ENCODE data around the gene PAPPA2. TPM values are rescaled to one million over a fixed set of nuclear protein-coding genes. Genes with fewer than 3 reads are reported as not detected.

Gene PAPPA2
- total and polyA plus RNA-seq, 9 of the 15 experiments (the other 6 are each of a cell fraction or from before 2014, with no cell fraction given) = 0.01 to 0.15 (median 0.05) TPM; not detected in 2

- DNase-seq (ENCODE audit: extremely low read depth in 1 of 4, low spot score in 3 of 4) (no peak), ATAC-seq (no peak), FAIRE-seq (no peak)
- Histone ChIP-seq H3K4me1 (replicated peaks in 1 of 2; ENCODE audit: control insufficient read depth in 2 of 2, insufficient read depth in 2 of 2, low read length in 2 of 2) (no peaks in the 10 kb centered on the region), H3K4me3 (no peak overlapping the region), H3K36me3 (ENCODE audit: control insufficient read depth, insufficient read depth, low read length) (no peaks in the 10 kb centered on the region), H3K79me2 (ENCODE audit: control insufficient read depth, insufficient read depth, low read length) (no peaks in the 10 kb centered on the region), H3K27ac (ENCODE audit: extremely low read depth, low read depth, low read length) (no peak overlapping the region), H3K9ac (ENCODE audit: insufficient read depth in 1 of 2, low read depth in 2 of 2, low read length in 2 of 2) (no peak overlapping the region), H3K27me3 (ENCODE audit: control insufficient read depth in 2 of 2, insufficient read depth in 2 of 2, low read length in 2 of 2) (peaks cover 5% of the 10 kb centered on the region in 2 experiments; a peak in 4 of 5 replicates), H3K9me3 (replicated peaks; ENCODE audit: control insufficient read depth, insufficient read depth, low read depth, low read length) (no peaks in the 10 kb centered on the region), H3K9me1 (ENCODE audit: control insufficient read depth, insufficient read depth, low read length) (no peaks in the 10 kb centered on the region), H4K20me1 (replicated peaks; ENCODE audit: control insufficient read depth, insufficient read depth, low read length) (no peaks in the 10 kb centered on the region), H3K4me2 (ENCODE audit: insufficient read depth, low read length) (no peak overlapping the region), H2AFZ (ENCODE audit: low read depth, low read length) (no peak overlapping the region)
- intact Hi-C loops (cut with micrococcal nuclease) (no loop called here), in situ Hi-C loops (cut with MboI) (no loop called here)
- TF ChIP-seq FOXA3 (CRISPR knock-in tag; conservative IDR thresholded peaks at IDR 0.05 in 1 of 2, IDR thresholded peaks at IDR 0.05 in 1 of 2) (no peak), ZNF780A (CRISPR knock-in tag; IDR thresholded peaks at IDR 0.05) (no peak), ZNF274 (IDR thresholded peaks at IDR 0.05; ENCODE audit: borderline replicate concordance, low read depth, low read length) (no peak), RCOR1 (IDR thresholded peaks at IDR 0.05; ENCODE audit: borderline replicate concordance in 1 of 2, low read depth in 2 of 2, low read length in 2 of 2) (no peak), TFE3 (CRISPR knock-in tag; IDR thresholded peaks at IDR 0.05) (no peak), E2F8 (IDR thresholded peaks at IDR 0.05; ENCODE audit: low read depth, partially characterized antibody) (no peak), ZC3H8 (IDR thresholded peaks at IDR 0.05) (no peak), HSF4 (CRISPR knock-in tag; IDR thresholded peaks at IDR 0.05; ENCODE audit: borderline replicate concordance) (no peak), HNRNPUL1 (IDR thresholded peaks at IDR 0.05; ENCODE audit: low read length) (no peak)
- TF ChIP-seq, protein P1, sequence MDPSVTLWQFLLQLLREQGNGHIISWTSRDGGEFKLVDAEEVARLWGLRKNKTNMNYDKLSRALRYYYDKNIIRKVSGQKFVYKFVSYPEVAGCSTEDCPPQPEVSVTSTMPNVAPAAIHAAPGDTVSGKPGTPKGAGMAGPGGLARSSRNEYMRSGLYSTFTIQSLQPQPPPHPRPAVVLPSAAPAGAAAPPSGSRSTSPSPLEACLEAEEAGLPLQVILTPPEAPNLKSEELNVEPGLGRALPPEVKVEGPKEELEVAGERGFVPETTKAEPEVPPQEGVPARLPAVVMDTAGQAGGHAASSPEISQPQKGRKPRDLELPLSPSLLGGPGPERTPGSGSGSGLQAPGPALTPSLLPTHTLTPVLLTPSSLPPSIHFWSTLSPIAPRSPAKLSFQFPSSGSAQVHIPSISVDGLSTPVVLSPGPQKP (CRISPR knock-in tag; IDR thresholded peaks at IDR 0.05) = no peak
- TF ChIP-seq, protein P2, sequence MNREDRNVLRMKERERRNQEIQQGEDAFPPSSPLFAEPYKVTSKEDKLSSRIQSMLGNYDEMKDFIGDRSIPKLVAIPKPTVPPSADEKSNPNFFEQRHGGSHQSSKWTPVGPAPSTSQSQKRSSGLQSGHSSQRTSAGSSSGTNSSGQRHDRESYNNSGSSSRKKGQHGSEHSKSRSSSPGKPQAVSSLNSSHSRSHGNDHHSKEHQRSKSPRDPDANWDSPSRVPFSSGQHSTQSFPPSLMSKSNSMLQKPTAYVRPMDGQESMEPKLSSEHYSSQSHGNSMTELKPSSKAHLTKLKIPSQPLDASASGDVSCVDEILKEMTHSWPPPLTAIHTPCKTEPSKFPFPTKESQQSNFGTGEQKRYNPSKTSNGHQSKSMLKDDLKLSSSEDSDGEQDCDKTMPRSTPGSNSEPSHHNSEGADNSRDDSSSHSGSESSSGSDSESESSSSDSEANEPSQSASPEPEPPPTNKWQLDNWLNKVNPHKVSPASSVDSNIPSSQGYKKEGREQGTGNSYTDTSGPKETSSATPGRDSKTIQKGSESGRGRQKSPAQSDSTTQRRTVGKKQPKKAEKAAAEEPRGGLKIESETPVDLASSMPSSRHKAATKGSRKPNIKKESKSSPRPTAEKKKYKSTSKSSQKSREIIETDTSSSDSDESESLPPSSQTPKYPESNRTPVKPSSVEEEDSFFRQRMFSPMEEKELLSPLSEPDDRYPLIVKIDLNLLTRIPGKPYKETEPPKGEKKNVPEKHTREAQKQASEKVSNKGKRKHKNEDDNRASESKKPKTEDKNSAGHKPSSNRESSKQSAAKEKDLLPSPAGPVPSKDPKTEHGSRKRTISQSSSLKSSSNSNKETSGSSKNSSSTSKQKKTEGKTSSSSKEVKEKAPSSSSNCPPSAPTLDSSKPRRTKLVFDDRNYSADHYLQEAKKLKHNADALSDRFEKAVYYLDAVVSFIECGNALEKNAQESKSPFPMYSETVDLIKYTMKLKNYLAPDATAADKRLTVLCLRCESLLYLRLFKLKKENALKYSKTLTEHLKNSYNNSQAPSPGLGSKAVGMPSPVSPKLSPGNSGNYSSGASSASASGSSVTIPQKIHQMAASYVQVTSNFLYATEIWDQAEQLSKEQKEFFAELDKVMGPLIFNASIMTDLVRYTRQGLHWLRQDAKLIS (CRISPR knock-in tag; IDR thresholded peaks at IDR 0.05) = no peak
- CTCF ChIA-PET (ENCODE audit: low intra/inter-chr PET ratio) = no interaction called here
- 2% methylated on average over 2 of the region's 2 CpGs for WGBS (ENCODE audit: insufficient coverage, low coverage, missing lambda C conversion rate)
- no TSS peak for BruUV-seq (replicated peaks)
- POLR2A ChIA-PET = interaction anchor here (1.0 to 1.2 kb wide), 2 partner anchors 8 to 37 kb away, joined by 3 to 5 read pairs; no protein-coding TSS in a partner anchor
Measured at GRCh38 chr1:176809292-176809691, 346.3 kb downstream of the PAPPA2 start.
